ENCODE measurements around the gene PLXNA4.

DNA sequence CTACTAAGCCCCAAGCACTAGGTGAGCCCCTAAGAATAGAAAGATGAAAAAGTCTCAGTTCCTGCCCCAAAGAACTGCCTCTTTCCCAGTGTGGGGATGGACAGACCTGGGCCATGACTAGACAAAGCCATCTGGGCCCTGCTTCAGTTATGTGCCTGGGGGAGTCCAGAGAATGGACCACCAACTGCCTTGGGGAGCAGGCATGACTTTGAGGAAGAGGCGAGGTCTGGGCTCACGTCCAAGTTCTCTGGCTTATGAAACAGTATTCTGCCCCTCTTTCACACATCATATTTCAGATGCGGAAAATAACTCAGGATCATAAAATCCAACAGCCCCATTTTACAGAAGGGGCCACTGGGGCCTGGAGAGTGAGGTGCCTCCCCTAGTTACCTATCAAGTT is 80.3 kb downstream of the PLXNA4 start:
- TF ChIP-seq, protein P1, sequence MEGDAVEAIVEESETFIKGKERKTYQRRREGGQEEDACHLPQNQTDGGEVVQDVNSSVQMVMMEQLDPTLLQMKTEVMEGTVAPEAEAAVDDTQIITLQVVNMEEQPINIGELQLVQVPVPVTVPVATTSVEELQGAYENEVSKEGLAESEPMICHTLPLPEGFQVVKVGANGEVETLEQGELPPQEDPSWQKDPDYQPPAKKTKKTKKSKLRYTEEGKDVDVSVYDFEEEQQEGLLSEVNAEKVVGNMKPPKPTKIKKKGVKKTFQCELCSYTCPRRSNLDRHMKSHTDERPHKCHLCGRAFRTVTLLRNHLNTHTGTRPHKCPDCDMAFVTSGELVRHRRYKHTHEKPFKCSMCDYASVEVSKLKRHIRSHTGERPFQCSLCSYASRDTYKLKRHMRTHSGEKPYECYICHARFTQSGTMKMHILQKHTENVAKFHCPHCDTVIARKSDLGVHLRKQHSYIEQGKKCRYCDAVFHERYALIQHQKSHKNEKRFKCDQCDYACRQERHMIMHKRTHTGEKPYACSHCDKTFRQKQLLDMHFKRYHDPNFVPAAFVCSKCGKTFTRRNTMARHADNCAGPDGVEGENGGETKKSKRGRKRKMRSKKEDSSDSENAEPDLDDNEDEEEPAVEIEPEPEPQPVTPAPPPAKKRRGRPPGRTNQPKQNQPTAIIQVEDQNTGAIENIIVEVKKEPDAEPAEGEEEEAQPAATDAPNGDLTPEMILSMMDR (IDR thresholded peaks at IDR 0.05): no peak
- TF ChIP-seq POLR2A (IDR thresholded peaks at IDR 0.05): no peak
